T-helper 1 cell (primary cell): ENCODE results near the gene OTOGL.

ENCODE experiments used
- DNase-seq, 5 donors: peaks; one replicate each; pipeline ENCODE4 v3.0.0-alpha.2; 2012 to 2020

The OTOGL gene

GRCh38 chr12:80377140-80377794, 277.9 kb downstream of the OTOGL start:
- DNase-seq, result no peak

GRCh38 chr12:80381121-80381520, 281.8 kb downstream of the OTOGL start:
- no peak for DNase-seq

- no peak for DNase-seq
Measured at GRCh38 chr12:80382254-80382653, 282.9 kb downstream of the OTOGL start.

GRCh38 chr12:80400571-80400991, 301.2 kb downstream of the OTOGL start:
- DNase-seq, result no peak

- no peak for DNase-seq
Measured at GRCh38 chr12:80401191-80401590, 301.9 kb downstream of the OTOGL start.

- no peak for DNase-seq
Measured at GRCh38 chr12:80404629-80405028, 305.3 kb downstream of the OTOGL start.

- DNase-seq, result no peak
Measured at GRCh38 chr12:80406253-80406652, 306.9 kb downstream of the OTOGL start.

- DNase-seq, result no peak
Measured at GRCh38 chr12:80411787-80412186, 312.4 kb downstream of the OTOGL start.

GRCh38 chr12:80412343-80412953, 313.1 kb downstream of the OTOGL start:
- peak in 1 of 5 donors; percentile 17 for DNase-seq

GRCh38 chr12:80413462-80413861, 314.1 kb downstream of the OTOGL start:
- DNase-seq, result no peak

GRCh38 chr12:80415466-80415865, 316.1 kb downstream of the OTOGL start:
- no peak for DNase-seq

- no peak for DNase-seq
Measured at GRCh38 chr12:80419644-80420043, 320.3 kb downstream of the OTOGL start.

GRCh38 chr12:80420075-80420474, 320.7 kb downstream of the OTOGL start:
- DNase-seq, result no peak

GRCh38 chr12:80422550-80422949, 323.2 kb downstream of the OTOGL start:
- no peak for DNase-seq
